ENCODE measurements around the gene SESTD1.
"Not testable (repeated sequence)": the region's sequence is repeated elsewhere in the genome, so short reads cannot be mapped to it uniquely, and the experiment has no call there.

The SESTD1 gene

DNA sequence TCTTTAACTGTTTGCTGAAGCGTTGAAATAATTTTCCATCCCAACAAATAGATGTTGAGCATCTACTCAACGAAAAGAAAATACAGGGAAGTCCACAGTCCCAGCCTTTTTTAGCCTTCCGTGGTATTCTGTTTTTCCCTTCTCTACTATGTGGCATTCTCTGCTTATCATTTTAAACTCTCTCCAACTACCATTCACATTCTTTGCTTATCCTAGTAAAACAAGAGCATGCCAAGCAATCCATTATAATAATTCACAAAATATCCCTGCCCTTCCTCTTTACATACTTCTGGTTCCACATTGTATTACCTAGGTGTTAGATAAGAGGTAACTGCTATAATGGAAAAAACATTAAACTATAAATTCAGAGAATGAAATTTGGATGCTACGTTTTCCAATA lies 1.6 kb upstream of the SESTD1 start:
- no peak for DNase-seq

DNA sequence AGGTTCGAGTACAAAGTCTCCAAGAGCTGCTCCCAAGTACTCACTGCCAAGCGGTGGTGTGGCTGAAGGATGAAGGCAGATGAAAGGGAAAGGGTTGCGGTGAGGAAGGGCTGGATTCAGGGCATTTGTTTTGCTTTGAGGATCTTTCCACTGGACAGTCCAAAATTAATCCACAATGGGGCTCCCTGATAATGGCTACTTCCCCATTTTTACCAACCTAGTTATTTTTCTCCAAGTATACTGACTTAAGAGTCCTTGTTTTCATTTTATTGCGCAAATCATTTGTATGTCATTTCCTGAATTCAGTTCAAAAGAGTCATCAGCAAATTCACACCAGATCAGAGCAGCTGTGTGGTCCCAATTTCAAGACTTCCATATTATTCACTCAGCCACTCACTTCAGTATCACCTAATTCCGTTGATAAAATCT lies 464 bp upstream of the SESTD1 start:
- DNase-seq, result no peak

- DNase-seq, result peak; percentile 40
These were observed 925 bp downstream of the SESTD1 start for GRCh38 chr2:179263446-179264367.

GRCh38 chr2:179263015-179263414 lies 1.6 kb downstream of the SESTD1 start:
- DNase-seq, result no peak

DNA sequence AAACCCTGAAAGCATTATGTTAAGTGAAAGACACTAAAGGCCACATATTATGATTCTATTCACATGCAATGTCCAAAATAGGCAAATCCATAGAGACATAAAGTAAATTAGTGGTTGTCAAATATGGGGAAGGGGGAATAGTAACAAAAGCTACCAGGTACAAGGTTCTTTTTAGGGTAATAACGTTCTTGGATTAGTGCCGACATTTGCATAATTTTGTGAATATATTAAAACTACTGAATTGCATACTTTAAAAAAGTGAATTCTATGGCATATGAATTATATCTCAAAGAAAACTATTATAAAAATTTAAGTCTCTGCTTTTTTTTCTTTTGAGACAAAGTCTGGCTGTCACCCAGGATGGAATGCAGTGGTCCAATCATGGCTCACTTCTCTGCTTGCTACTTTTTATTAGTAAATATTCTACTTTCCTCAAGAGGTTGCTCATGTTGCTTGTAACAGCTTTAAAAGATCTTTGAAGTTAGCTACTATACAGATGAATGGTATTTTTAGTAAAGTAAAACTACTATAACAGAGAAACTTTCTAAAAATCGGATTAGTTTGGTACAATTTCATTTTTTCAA lies 2.5 kb downstream of the SESTD1 start:
- no peak for DNase-seq

- DNase-seq, result no peak
These were observed 3.3 kb downstream of the SESTD1 start for GRCh38 chr2:179261151-179261825.

DNA sequence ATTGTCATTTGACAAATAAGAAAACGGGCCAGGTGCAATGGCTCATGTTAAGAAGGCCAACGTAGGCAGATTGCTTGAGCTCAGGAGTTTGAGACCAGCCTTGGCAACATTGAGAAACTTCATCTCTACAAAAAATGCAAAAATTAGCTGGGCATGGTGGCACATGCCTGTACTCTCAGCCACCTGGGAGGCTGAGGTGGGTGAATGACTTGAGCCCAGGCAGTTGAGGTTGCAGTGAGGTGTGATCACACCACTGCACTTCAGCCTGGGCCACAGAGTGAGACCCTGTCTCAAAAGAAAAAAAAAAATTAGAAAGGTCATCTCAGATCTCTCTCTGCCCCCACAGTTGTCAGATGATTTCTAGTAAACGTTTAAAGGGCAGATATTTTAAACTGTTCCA lies 4.4 kb downstream of the SESTD1 start:
- no peak for DNase-seq

DNA sequence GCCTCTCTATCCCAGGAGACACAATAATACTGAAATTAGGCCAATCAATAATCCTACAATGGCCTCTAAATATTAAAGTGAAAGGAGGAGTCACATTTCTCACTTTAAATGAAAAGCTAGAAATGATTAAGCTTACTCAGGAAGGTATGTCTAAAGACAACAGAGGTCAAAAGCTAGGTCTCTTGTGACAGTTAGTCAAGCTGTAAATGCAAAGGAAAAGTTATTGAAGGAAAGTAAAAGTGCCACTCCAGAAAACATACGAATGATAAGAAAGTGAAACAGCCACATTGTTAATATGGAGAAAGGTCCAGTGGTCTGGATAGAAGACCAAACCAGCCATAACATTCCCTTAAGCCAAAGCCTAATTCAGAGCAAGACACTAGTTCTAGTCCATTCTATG lies 9.5 kb downstream of the SESTD1 start:
- no peak for DNase-seq

DNA sequence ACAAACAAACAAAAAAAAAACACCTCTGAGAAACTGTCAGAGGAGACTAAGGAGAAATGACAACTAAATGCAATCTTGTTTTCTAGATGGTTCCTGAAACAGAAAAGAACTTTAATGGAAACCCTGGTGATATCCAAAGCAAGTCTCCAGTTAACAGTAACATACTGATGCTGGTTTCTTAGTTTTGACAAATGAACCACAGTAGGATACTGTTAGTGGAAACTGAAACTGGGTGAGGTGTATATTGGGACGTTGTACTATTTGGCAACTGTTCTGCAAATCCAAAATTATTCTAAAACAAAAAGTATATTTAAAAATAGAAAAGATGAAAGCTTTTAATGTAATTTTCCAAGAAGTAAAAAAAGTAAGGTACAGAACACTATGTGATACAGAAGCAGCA lies 11.4 kb downstream of the SESTD1 start:
- DNase-seq, result no peak

GRCh38 chr2:179252423-179252822 lies 12.2 kb downstream of the SESTD1 start:
- no peak for DNase-seq

GRCh38 chr2:179251870-179252269 lies 12.8 kb downstream of the SESTD1 start:
- DNase-seq, result no peak

- DNase-seq, result no peak
These were observed 13.7 kb downstream of the SESTD1 start for GRCh38 chr2:179250848-179251504.

- no peak for DNase-seq
These were observed 14.5 kb downstream of the SESTD1 start for GRCh38 chr2:179250095-179250494.

DNA sequence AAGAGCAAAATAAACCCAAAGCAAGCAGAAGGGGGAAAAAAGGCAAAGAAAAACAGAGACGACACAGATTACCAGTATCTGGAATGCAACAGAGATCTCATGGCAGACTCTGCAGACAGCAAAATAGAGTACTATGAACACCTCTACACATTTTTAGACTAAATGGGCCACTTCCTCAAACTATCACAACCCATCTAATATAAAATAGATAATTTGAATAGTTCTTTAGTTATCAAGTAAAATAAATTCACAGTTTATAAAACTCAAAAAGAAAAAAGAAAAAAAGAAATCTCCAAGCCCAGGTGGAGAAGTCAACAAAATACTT lies 16.6 kb downstream of the SESTD1 start:
- no peak for DNase-seq

- no peak for DNase-seq
These were observed 17.2 kb downstream of the SESTD1 start for GRCh38 chr2:179247318-179248023.

DNA sequence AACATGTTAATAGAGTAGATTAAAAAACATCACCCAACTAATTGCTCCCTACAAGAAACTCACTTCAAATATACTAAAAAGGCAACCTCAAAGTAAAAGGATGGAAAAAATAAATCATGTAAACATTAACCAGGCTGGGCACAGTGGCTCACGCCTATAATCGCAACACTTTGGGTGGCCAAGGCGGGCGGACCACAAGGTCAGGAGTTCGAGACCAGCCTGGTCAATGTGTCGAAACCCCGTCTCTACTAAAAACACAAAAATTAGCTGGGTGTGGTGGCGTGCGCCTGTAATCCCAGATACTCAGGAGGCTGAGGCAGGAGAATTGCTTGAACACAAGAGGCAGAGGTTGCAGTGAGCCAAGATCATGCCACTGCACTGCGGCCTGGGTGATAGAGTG lies 18.8 kb downstream of the SESTD1 start:
- DNase-seq, result not testable (repeated sequence)

GRCh38 chr2:179243046-179243445 lies 21.6 kb downstream of the SESTD1 start:
- no peak for DNase-seq

- no peak for DNase-seq
These were observed 23.9 kb downstream of the SESTD1 start for GRCh38 chr2:179240481-179241451.

- DNase-seq, result no peak
These were observed 24.8 kb downstream of the SESTD1 start for GRCh38 chr2:179239838-179240237.

- DNase-seq, result no peak
These were observed 25.4 kb downstream of the SESTD1 start for GRCh38 chr2:179239195-179239594.

GRCh38 chr2:179238027-179238426 lies 26.6 kb downstream of the SESTD1 start:
- no peak for DNase-seq

Measured in NCI-H2171 (cell line).